ENCODE measurements around the gene NUDT3.

Gene NUDT3

GRCh38 chr6:34436803-34437643 is 44.6 kb upstream of the NUDT3 start:
- peaks cover 6% of the 10 kb centered on the region for H3K27me3 Mint-ChIP-seq (ENCODE audit: low read depth, poor library complexity)
- H3K4me1 Mint-ChIP-seq: peaks cover 5% of the 10 kb centered on the region
- TF ChIP-seq CTCF (IDR thresholded peaks at IDR 0.05): no peak
- peaks cover 5% of the 10 kb centered on the region for H3K36me3 Mint-ChIP-seq (ENCODE audit: low read depth)
- H3K9me3 Mint-ChIP-seq: peaks cover 30% of the 10 kb centered on the region
- DNase-seq: no peak
- H3K27ac Mint-ChIP-seq: no peak overlapping the region
- H3K4me3 Mint-ChIP-seq: no peak overlapping the region

- no peak overlapping the region for H3K4me3 Mint-ChIP-seq
- H3K36me3 Mint-ChIP-seq (ENCODE audit: low read depth): peaks cover 5% of the 10 kb centered on the region
- H3K27ac Mint-ChIP-seq: no peak overlapping the region
- H3K9me3 Mint-ChIP-seq: peaks cover 34% of the 10 kb centered on the region
- DNase-seq: no peak
- no peak for TF ChIP-seq CTCF (IDR thresholded peaks at IDR 0.05)
- H3K27me3 Mint-ChIP-seq (ENCODE audit: low read depth, poor library complexity): peaks cover 9% of the 10 kb centered on the region
- H3K4me1 Mint-ChIP-seq: no peaks in the 10 kb centered on the region
Measured at GRCh38 chr6:34435916-34436315, 43.4 kb upstream of the NUDT3 start.

GRCh38 chr6:34425498-34426410 is 33.3 kb upstream of the NUDT3 start, which contains the start of gene RPS10:
RPS10 (minus strand) TSS chr6:34426069; CDS start chr6:34425221, 848 bp downstream.
- H3K4me3 Mint-ChIP-seq: peak within 1 kb of the TSS; percentile 100
- no peaks in the 10 kb centered on the region for H3K27me3 Mint-ChIP-seq (ENCODE audit: low read depth, poor library complexity)
- H3K4me1 Mint-ChIP-seq: peaks cover 33% of the 10 kb centered on the region
- peak within 1 kb of the TSS; percentile 100 for H3K27ac Mint-ChIP-seq
- TF ChIP-seq CTCF (IDR thresholded peaks at IDR 0.05): no peak
- H3K9me3 Mint-ChIP-seq: peaks cover 13% of the 10 kb centered on the region
- peaks cover 36% of the 10 kb centered on the region for H3K36me3 Mint-ChIP-seq (ENCODE audit: low read depth)
- DNase-seq: peak; percentile 96

- H3K27me3 Mint-ChIP-seq (ENCODE audit: low read depth, poor library complexity): peaks cover 3% of the 10 kb centered on the region
- DNase-seq: peak; percentile 7
- peaks cover 43% of the 10 kb centered on the region for H3K36me3 Mint-ChIP-seq (ENCODE audit: low read depth)
- H3K9me3 Mint-ChIP-seq: peaks cover 7% of the 10 kb centered on the region
- no peak for TF ChIP-seq CTCF (IDR thresholded peaks at IDR 0.05)
- peaks cover 33% of the 10 kb centered on the region for H3K4me1 Mint-ChIP-seq
- H3K27ac Mint-ChIP-seq: peak overlapping the region; percentile 100
- H3K4me3 Mint-ChIP-seq: peak overlapping the region; percentile 100
Measured at GRCh38 chr6:34425132-34425497, 32.6 kb upstream of the NUDT3 start.

- no peak for DNase-seq
- Mint-ChIP-seq H3K9me3 (peaks cover 6% of the 10 kb centered on the region), H3K4me3 (peak overlapping the region; percentile 100), H3K27me3 (ENCODE audit: low read depth, poor library complexity) (peaks cover 3% of the 10 kb centered on the region), H3K4me1 (peaks cover 33% of the 10 kb centered on the region), H3K27ac (peak overlapping the region; percentile 100), H3K36me3 (ENCODE audit: low read depth) (peaks cover 47% of the 10 kb centered on the region)
- TF ChIP-seq CTCF (IDR thresholded peaks at IDR 0.05): no peak
Measured at GRCh38 chr6:34424200-34425131, 32.0 kb upstream of the NUDT3 start.
